22Rv1 (cell line): Measurements from ENCODE around the gene ZBTB5.
A peak's percentile ranks its signal among the peaks of the same experiment; 100 is the strongest.

ENCODE experiments used
- ZFX ChIP-seq: fragments of 450-650 bp; IDR thresholded peaks from 2 replicates; pipeline ENCODE4 v1.6.1; 2017; ENCODE audit warnings: antibody characterized with exemption, borderline replicate concordance
- TF ChIP-seq, protein P1 (sequence below): fragments of 450-650 bp; IDR thresholded peaks from 2 replicates; pipeline ENCODE4 v1.5.1; 2017; ENCODE audit warnings: mild to moderate bottlenecking

DNA sequence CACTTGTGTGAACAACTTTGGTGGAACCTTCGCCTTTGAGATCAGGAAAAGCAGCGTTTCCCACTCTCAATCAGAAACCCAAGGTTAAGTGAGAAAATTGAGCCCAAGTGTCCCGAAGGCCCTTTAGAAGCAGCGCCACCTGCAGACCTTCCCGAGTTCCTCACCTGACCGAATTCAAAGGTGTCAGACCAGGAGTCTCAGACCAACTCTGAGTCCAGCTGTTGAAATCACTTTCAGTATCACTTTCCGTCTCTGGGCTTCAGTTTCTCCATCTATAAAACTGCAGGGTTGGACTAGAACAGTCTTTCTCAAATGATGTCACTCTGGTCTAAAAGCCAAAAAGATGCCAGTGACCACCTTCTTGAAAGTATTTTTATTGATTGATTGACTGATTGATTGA, 74.5 kb downstream of the ZBTB5 start:
- TF ChIP-seq, protein P1, sequence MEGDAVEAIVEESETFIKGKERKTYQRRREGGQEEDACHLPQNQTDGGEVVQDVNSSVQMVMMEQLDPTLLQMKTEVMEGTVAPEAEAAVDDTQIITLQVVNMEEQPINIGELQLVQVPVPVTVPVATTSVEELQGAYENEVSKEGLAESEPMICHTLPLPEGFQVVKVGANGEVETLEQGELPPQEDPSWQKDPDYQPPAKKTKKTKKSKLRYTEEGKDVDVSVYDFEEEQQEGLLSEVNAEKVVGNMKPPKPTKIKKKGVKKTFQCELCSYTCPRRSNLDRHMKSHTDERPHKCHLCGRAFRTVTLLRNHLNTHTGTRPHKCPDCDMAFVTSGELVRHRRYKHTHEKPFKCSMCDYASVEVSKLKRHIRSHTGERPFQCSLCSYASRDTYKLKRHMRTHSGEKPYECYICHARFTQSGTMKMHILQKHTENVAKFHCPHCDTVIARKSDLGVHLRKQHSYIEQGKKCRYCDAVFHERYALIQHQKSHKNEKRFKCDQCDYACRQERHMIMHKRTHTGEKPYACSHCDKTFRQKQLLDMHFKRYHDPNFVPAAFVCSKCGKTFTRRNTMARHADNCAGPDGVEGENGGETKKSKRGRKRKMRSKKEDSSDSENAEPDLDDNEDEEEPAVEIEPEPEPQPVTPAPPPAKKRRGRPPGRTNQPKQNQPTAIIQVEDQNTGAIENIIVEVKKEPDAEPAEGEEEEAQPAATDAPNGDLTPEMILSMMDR: peak; percentile 84
- no peak for TF ChIP-seq ZFX
